ENCODE measurements around the gene FARS2.
A peak's percentile ranks its signal among the peaks of the same experiment; 100 is the strongest.

Gene FARS2

GRCh38 chr6:5250451-5250850 lies 10.9 kb upstream of the FARS2 start:
- DNase-seq, result no peak

GRCh38 chr6:5250911-5251310 lies 10.4 kb upstream of the FARS2 start:
- DNase-seq, result no peak

GRCh38 chr6:5256952-5257351 lies 4.4 kb upstream of the FARS2 start:
- DNase-seq, result no peak

DNA sequence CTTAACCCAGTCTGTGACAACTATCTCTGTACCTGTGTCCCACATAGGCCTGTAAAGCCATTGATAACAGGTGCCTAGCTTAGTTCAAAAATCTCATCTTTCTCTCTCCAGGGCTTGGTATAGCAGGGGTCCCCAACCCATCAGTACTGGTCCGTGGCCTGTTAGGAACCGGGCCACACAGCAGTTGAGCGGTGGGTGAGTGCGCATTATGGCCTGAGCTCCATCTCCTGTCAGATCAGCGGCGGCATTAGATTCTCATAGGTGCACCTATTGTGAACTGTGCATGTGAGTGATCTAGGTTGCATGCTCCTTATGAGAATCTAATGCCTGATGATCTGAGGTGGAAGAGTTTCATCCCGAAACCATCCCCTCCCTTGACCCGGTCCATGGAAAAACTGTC lies 3.9 kb upstream of the FARS2 start:
- DNase-seq, result no peak

- no peak for DNase-seq
These were observed 1.9 kb upstream of the FARS2 start for GRCh38 chr6:5259428-5259827.

GRCh38 chr6:5260111-5260620 lies 1.1 kb upstream of the FARS2 start:
- peak; percentile 48 to 59 for DNase-seq

- DNase-seq, result no peak
These were observed 314 bp downstream of the FARS2 start for GRCh38 chr6:5261545-5262109.

DNA sequence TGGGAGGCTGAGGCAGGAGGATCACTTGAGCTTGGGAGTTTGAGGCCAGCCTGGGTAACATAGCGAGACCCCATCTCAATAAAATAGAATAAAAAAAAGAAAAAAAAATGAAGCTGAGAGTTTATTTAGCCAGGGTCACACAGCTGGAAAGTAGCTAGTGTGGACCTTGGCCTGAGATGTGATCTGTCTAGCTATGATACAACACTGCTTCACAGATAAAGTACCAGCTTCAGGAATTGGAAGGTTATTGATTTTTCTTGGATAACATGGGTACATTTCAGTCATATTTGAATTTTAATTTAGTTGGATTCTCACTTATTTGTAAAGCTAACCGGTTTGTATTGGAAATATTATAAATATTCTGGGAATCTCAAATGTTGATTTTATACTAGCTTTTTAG lies 5.1 kb downstream of the FARS2 start:
- DNase-seq, result no peak

DNA sequence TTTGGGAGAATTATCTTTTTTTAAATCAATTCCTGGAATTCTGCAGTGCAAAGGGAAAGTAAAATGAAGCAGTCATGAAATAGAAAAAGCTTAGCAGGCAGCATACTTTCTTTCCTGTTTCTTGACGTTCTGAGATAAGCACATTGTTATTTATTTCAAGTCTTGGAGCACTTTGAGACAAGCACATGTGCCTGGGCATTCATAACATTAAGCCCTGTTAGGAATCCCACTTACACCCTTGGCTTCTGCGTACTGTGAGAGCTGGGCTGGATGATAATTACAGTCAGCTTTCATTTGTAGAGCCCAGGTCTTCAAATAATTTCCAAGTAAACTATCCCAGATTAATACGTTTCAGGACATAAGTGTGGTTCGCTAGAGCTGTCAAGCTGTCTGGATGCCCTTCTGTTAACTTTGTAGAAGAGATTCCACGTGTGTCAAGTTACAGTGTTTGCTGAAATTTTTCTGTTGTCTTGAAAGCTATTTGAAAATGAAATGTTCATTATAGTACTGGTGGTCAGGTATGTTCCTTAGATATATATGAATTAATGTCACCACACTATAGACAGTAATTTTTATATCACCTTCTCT lies 8.9 kb downstream of the FARS2 start:
- no peak for DNase-seq

- no peak for DNase-seq
These were observed 10.6 kb downstream of the FARS2 start for GRCh38 chr6:5271926-5272325.

GRCh38 chr6:5274231-5274630 lies 12.9 kb downstream of the FARS2 start:
- no peak for DNase-seq

GRCh38 chr6:5275497-5275896 lies 14.2 kb downstream of the FARS2 start:
- no peak for DNase-seq

GRCh38 chr6:5276581-5276980 lies 15.3 kb downstream of the FARS2 start:
- DNase-seq, result no peak

DNA sequence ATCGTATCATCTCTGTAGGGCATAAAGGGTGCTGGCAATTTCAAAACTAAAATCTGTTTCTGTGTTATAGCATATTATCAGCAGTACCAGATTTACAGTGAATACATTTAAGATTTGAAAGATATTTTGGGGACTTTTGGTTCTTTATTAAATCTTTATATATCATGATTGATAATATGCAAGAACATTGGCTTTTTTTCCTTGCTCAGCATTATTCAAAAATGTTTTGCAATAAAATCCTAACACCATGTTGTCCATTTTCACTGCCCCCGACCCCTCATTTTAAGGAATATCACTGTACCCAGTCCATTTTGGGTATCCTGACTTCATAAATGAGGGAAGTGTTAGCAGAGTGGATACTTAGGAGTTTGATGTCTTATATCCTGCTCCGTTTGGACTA lies 16.3 kb downstream of the FARS2 start:
- no peak for DNase-seq

DNA sequence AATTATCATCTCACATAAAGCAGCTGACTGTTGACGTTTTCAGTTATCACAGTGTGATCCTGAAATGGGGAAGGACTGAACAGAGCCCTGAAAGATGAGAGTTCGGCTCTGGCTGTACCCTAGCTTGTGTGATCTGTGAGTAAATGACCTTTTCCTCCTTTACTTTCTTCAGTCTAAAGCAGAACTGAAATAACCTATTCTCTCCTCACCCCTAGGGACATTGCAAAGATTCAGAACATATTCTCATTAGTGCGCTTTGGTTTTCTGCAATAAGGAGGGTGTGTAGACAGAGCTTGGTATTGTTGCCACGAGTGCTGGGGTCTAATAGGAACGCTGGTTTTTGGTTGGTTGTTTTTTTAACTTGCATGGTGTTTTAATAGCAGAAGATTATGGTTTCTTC lies 16.7 kb downstream of the FARS2 start:
- no peak for DNase-seq

- DNase-seq, result no peak
These were observed 17.3 kb downstream of the FARS2 start for GRCh38 chr6:5278565-5279120.

DNA sequence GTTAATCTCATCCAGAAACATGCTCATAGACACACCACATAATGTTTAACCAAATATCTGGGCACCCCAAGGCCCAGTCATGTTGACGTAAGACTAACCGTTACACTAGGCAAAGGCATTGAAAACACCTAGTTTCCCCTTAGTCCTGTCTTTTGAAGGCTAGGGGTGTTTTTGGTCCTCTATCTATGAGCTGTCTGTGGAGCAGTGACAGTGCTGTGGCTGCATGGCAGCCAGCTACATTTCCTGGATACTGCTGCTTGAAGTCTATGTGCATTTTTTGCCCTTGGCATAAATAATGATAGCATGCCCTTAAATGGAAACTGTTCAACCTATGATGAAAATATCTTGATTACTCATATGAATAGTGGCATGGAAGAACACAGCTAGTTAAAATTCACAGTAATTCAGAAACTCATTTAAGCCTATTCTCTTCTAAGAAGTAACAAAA lies 18.6 kb downstream of the FARS2 start:
- no peak for DNase-seq

GRCh38 chr6:5280920-5281319 lies 19.6 kb downstream of the FARS2 start:
- DNase-seq, result no peak

- DNase-seq, result no peak
These were observed 20.9 kb downstream of the FARS2 start for GRCh38 chr6:5282191-5282623.

- DNase-seq, result no peak
These were observed 23.8 kb downstream of the FARS2 start for GRCh38 chr6:5285081-5285480.

DNA sequence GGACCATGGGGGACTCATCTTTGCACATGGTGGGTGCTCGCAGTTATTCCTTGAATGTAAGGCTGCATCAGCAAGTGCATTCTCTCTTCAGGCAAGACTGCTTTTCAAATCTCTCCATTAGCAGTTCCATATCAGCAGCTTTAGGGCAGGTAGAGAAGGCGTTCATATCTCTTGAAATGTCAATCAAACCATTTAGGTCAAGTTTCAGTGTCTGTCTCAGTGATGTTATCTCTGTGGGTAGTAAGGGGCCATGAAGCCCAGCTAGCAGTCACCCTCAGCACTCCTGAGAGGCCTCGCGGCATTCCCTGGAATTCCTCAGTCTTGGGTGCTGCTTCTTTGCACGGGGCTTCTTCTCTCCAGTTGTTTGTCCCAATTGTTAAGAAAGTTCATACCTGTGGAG lies 24.2 kb downstream of the FARS2 start:
- DNase-seq, result no peak

DNA sequence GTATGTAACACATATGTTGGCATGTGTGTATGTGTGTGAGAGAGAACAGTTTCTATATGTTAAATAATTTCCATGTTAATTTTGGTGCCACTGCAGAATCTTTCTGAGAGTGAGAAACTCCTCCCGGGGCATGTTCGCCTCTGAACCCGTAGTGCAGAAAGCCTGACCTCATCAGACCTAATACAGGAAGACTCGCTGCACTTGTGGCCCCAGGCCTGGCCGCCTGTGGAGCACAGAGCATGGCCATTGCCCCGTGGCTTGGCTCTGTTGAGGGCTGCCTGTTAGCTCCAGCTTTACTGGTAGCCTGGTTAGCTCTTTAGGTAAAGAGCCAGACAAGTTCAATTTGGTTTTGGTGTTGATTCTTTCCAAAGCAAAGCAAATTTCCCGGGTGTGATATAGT lies 25.5 kb downstream of the FARS2 start:
- no peak for DNase-seq

DNA sequence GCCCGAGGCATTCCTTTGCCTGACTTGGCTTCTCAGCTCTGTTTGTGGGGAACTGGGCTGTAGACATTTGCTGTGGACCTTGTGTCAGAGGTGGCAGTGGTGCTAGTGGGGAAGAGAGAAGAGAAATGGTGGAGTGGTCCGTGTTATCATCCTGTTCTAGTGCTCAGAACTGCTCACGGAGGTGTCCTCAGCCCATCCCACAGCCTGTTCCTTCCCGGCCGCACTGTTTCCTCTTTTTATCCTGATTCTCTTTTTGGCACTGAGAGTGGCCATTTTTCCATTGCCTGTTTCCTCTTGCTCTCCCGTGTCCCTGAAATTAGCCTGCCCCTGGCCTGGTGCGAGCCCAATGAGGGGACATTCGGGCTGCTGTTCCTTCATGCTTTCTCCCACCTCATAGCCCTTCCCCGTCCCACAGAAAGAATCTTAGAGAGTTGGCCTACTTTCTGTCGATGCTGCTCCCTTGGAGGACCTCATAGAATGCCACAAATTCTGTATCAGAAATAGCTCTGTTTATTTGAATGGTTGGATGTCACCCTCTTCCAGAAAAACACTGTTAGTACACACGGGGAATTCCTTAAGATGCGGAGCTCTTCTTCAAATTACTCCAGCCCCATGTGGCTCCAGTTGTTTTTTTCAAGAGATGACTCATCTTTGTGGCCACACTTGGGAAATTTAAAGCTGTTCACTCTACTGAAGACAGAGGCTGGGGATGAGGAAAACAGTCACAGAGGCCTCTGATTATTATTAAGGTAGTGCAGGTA lies 26.1 kb downstream of the FARS2 start:
- no peak for DNase-seq

- DNase-seq, result no peak
These were observed 26.6 kb downstream of the FARS2 start for GRCh38 chr6:5287966-5288297.

Measured in stimulated activated CD4-positive, alpha-beta T cell treated with anti-CD3 and anti-CD28 coated beads, Interleukin-2, amount 100 ng/mL, for 48 hours (primary cell).